GM15510 (cell line): ENCODE measurements around the gene BCOR.

Experiments
- POLR2A ChIP-seq: IDR thresholded peaks from 3 replicates; pipeline ENCODE4 v1.6.1; 2011; ENCODE audit warnings: borderline replicate concordance; ENCODE audit not compliant: insufficient read length; ENCODE audit errors: extremely low read depth

BCOR gene

DNA sequence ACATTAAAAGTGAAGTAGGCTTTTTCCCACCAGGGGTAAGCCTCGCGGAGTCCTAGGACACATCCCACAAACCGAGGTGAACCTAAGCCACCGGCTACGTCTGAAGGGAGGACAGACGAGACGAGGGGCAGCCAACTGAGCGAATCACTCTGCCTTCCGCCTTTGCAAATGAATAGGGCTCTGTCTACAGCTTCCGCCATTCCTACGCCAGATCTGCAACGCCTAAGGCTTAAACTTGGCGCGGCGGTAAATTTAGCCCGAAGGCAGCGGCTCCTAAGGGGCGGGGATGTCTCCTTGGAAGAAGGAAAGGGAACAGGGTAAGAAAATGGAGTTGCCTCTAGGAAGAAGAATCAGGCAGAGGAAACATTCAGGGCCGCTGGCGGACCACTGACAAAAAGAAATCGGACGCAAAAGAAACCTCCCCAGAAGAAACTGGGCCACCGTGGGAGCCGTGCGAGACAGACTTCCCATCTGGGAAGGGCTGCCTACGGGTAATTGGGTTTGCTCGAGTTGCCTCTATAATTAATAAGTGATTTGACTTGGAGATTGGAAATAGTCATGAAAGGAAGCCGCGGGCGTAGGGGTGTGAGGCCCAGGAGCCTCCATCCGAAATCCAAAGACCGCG, 90.5 kb downstream of the BCOR start:
- TF ChIP-seq POLR2A, result no peak

DNA sequence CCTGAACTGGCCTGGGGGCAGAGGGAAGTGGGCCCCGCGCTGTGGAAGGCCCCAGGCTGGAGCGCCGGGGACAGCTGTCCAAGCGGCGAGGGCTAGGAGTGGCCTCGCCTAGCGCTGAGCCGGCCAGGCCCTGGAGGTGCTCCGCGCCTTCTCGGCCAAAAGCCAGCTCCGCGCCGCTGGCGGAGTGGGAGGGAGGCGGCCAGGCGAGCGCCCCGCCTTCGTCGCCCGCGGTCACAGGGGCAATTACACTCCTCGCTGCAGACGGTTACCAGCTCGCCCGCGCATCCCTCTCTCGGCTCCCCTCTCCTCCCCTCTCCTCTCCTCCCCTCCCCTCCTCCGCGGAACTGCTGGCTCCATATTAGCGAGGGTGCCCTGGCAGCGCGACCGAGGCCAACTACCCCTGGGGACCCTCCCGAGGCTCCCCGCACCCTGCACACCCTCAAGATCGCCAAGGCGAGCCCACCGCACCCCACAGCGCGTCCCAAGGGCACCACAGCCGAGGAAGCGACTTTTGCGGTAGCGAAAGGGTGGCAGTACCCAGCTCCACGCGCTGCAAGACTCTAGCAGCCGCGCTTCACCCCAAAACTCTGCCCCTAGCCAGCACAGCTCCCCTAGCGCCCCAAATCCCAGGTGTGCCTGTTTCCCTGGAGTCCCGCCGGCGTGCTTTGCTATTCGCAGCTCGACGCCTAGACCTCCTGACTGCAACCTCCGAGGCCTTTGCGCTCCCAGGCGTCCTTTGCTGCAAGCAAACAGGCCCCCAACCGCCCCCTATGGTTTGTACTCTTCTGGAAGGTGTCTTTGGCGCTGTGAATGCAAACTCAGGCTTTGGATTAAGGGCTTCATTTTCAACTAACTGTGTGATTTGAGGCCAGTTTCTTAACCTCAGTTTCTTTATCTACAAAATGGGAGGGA, 91.4 kb downstream of the BCOR start:
- no peak for TF ChIP-seq POLR2A

GRCh38 chrX:40005292-40006011, 92.3 kb downstream of the BCOR start:
- no peak for TF ChIP-seq POLR2A

- TF ChIP-seq POLR2A, result no peak
These were observed 92.9 kb downstream of the BCOR start for GRCh38 chrX:40004921-40005291.

DNA sequence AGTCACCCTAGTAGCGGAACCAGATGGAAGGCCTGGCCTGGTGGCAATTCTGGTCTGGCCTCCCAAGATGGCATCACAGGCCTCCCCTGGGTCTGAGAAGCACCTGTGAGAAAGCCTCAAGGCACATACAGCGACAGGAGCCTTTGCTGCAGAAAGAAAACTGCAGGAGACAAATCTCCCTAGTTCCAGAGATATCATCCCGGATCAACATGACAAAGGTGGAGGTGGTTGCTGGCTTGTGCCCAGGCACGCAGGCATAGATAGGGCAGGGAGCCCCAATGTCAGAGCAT, 93.6 kb downstream of the BCOR start:
- TF ChIP-seq POLR2A, result no peak

GRCh38 chrX:40003428-40004245, 94.1 kb downstream of the BCOR start:
- TF ChIP-seq POLR2A, result no peak

DNA sequence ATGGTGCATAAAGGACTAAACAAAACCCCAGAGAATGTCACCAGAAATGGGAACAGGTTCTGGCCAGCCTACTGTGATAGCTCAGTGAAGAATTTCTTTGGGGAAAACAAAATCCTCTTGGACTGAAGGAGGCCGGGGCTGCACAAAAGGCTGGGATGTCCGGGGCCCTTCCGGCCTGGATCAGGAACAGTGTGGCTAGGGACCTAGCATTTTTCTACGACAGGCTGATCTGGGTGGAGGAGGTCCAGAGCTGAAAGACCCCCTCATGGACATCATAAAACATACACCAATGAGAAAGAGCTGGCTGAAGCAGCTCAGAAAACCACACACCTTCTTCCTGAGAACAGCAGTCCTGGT, 94.7 kb downstream of the BCOR start:
- no peak for TF ChIP-seq POLR2A
